IMR-90 (cell line): ENCODE data around the gene IFT81.

Experiments used
- BHLHE40 ChIP-seq: fragments of 150-350 bp; IDR thresholded peaks from 2 replicates; pipeline ENCODE4 v1.6.1; 2016; ENCODE audit warnings: mild to moderate bottlenecking, low read depth, low read length
- CEBPB ChIP-seq: IDR thresholded peaks from 2 replicates; pipeline ENCODE4 v1.6.1; 2012; ENCODE audit warnings: low read depth, low read length, improper control_type of control experiment
- FOS ChIP-seq: fragments of 150-350 bp; IDR thresholded peaks from 2 replicates; pipeline ENCODE4 v1.6.1; 2016; ENCODE audit warnings: low read depth, low read length
- MAFK ChIP-seq: IDR thresholded peaks from 2 replicates; pipeline ENCODE4 v1.6.1; 2012; ENCODE audit warnings: low read depth, low read length, improper control_type of control experiment
- MXI1 ChIP-seq: IDR thresholded peaks from 2 replicates; pipeline ENCODE4 v1.6.1; 2012; ENCODE audit warnings: low read depth, mild to moderate bottlenecking, low read length, moderate library complexity, borderline replicate concordance
- NFE2L2 ChIP-seq: fragments of 150-350 bp; IDR thresholded peaks from 2 replicates; pipeline ENCODE4 v1.6.1; 2016; ENCODE audit warnings: low read depth, mild to moderate bottlenecking, low read length
- POLR2A ChIP-seq: IDR thresholded peaks from 2 replicates; pipeline ENCODE4 v1.6.1; 2012; ENCODE audit warnings: mild to moderate bottlenecking, low read depth, low read length
- RAD21 ChIP-seq: IDR thresholded peaks from 2 replicates; pipeline ENCODE4 v1.6.1; 2012; ENCODE audit warnings: low read length, improper control_type of control experiment
- RCOR1 ChIP-seq: IDR thresholded peaks from 2 replicates; pipeline ENCODE4 v1.6.1; 2012; ENCODE audit warnings: mild to moderate bottlenecking, low read length, improper control_type of control experiment; ENCODE audit not compliant: insufficient replicate concordance
- RFX5 ChIP-seq: IDR thresholded peaks from 2 replicates; pipeline ENCODE4 v1.8.0; 2012; ENCODE audit warnings: low read depth, mild to moderate bottlenecking, low read length, moderate library complexity
- SMC3 ChIP-seq: fragments of 150-350 bp; IDR thresholded peaks from 2 replicates; pipeline ENCODE4 v1.6.1; 2016; ENCODE audit warnings: low read depth, mild to moderate bottlenecking, antibody characterized with exemption, low read length, moderate library complexity
- USF2 ChIP-seq: fragments of 150-350 bp; IDR thresholded peaks from 2 replicates; pipeline ENCODE4 v1.6.1; 2017; ENCODE audit warnings: mild to moderate bottlenecking, antibody characterized with exemption, low read length, low read depth
- TF ChIP-seq, protein P1 (sequence below): conservative IDR thresholded peaks from 2 replicates; pipeline ENCODE4 v1.5.1; 2012; ENCODE audit warnings: mild to moderate bottlenecking, low read depth, low read length, improper control_type of control experiment
- TF ChIP-seq, protein P2 (sequence below): fragments of 150-350 bp; IDR thresholded peaks from 2 replicates; pipeline ENCODE4 v1.6.1; 2016; ENCODE audit warnings: low read depth, mild to moderate bottlenecking, low read length, moderate library complexity, borderline replicate concordance

DNA sequence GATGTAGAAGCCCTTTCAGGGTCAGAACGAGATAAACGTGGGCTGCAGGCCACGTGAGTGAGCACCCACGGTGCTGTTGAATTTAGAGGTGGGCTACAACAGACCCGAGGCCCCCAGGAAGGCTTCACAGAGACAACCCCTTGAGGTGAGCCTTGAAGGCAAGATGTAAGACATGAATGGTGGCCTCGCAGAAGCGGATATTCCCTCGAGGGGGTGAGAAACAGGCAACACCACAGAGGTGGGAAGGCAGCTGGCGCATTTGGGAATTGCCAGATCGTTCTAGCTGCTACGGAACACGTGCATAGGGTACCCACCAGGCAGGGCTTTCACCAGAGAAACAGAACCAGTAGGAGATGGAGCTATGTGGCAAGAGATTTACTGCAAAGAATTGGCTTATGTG, 134.3 kb downstream of the IFT81 start:
- no peak for TF ChIP-seq RAD21
- TF ChIP-seq RFX5, result no peak
- TF ChIP-seq, protein P1, sequence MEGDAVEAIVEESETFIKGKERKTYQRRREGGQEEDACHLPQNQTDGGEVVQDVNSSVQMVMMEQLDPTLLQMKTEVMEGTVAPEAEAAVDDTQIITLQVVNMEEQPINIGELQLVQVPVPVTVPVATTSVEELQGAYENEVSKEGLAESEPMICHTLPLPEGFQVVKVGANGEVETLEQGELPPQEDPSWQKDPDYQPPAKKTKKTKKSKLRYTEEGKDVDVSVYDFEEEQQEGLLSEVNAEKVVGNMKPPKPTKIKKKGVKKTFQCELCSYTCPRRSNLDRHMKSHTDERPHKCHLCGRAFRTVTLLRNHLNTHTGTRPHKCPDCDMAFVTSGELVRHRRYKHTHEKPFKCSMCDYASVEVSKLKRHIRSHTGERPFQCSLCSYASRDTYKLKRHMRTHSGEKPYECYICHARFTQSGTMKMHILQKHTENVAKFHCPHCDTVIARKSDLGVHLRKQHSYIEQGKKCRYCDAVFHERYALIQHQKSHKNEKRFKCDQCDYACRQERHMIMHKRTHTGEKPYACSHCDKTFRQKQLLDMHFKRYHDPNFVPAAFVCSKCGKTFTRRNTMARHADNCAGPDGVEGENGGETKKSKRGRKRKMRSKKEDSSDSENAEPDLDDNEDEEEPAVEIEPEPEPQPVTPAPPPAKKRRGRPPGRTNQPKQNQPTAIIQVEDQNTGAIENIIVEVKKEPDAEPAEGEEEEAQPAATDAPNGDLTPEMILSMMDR, result no peak
- TF ChIP-seq USF2, result no peak
- TF ChIP-seq POLR2A, result no peak
- no peak for TF ChIP-seq RCOR1
- TF ChIP-seq CEBPB, result no peak
- TF ChIP-seq NFE2L2, result no peak
- TF ChIP-seq MAFK, result no peak
- TF ChIP-seq BHLHE40, result no peak
- no peak for TF ChIP-seq SMC3
- TF ChIP-seq MXI1, result no peak
- TF ChIP-seq, protein P2, sequence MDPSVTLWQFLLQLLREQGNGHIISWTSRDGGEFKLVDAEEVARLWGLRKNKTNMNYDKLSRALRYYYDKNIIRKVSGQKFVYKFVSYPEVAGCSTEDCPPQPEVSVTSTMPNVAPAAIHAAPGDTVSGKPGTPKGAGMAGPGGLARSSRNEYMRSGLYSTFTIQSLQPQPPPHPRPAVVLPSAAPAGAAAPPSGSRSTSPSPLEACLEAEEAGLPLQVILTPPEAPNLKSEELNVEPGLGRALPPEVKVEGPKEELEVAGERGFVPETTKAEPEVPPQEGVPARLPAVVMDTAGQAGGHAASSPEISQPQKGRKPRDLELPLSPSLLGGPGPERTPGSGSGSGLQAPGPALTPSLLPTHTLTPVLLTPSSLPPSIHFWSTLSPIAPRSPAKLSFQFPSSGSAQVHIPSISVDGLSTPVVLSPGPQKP, result no peak
- TF ChIP-seq FOS, result no peak
